Bronchial epithelial cell (primary cell): Measurements from ENCODE around the gene CEP63. TPM values are rescaled to one million over a fixed set of nuclear protein-coding genes. Genes with fewer than 3 reads are reported as not detected.
"Not testable (repeated sequence)": the region's sequence is repeated elsewhere in the genome, so short reads cannot be mapped to it uniquely, and the experiment has no call there.

Experiments used
- DNase-seq: peaks from one replicate; pipeline ENCODE4 v3.0.0-alpha.2; 2010; ENCODE audit warnings: low read depth
- FAIRE-seq: peaks from 2 replicates; lab custom pipeline; 2011; peaks lifted over from hg19 to GRCh38; lab: Jason Lieb, UNC
- H3K27me3 ChIP-seq: 2 replicates; pipeline ENCODE4 v1.5.1; 2011; ENCODE audit warnings: low read length; ENCODE audit not compliant: control insufficient read depth, insufficient read depth
- H3K36me3 ChIP-seq: 2 replicates; pipeline ENCODE4 v1.5.1; 2011; ENCODE audit warnings: low read length; ENCODE audit not compliant: control insufficient read depth, insufficient read depth
- H3K4me3 ChIP-seq: 2 replicates; pipeline ENCODE4 v1.5.1; 2011; ENCODE audit warnings: mild to moderate bottlenecking, low read depth, low read length, control low read depth
- total RNA-seq: library from RNA; depleted of rRNA; stranded (reverse); fragments of >200 nt; gene quantifications from 2 replicates; pipeline ENCODE4 v1.2.1, GENCODE V29; 2014
- TF ChIP-seq, protein P1 (sequence below): IDR thresholded peaks from 2 replicates; pipeline ENCODE4 v1.5.1; 2011; ENCODE audit warnings: mild to moderate bottlenecking, moderate library complexity, low read length, control low read depth, inconsistent platforms; ENCODE audit not compliant: insufficient read depth, severe bottlenecking

Gene CEP63
- total RNA-seq, 1 donor from 2014 or later: 10.3 TPM

GRCh38 chr3:134590766-134591165, 104.9 kb downstream of the CEP63 start:
- no peak for FAIRE-seq
- Histone ChIP-seq H3K36me3 (no peaks in the 10 kb centered on the region), H3K27me3 (no peaks in the 10 kb centered on the region), H3K4me3 (no peak overlapping the region)
- peak; percentile 61 for DNase-seq
- TF ChIP-seq, protein P1, sequence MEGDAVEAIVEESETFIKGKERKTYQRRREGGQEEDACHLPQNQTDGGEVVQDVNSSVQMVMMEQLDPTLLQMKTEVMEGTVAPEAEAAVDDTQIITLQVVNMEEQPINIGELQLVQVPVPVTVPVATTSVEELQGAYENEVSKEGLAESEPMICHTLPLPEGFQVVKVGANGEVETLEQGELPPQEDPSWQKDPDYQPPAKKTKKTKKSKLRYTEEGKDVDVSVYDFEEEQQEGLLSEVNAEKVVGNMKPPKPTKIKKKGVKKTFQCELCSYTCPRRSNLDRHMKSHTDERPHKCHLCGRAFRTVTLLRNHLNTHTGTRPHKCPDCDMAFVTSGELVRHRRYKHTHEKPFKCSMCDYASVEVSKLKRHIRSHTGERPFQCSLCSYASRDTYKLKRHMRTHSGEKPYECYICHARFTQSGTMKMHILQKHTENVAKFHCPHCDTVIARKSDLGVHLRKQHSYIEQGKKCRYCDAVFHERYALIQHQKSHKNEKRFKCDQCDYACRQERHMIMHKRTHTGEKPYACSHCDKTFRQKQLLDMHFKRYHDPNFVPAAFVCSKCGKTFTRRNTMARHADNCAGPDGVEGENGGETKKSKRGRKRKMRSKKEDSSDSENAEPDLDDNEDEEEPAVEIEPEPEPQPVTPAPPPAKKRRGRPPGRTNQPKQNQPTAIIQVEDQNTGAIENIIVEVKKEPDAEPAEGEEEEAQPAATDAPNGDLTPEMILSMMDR: no peak

DNA sequence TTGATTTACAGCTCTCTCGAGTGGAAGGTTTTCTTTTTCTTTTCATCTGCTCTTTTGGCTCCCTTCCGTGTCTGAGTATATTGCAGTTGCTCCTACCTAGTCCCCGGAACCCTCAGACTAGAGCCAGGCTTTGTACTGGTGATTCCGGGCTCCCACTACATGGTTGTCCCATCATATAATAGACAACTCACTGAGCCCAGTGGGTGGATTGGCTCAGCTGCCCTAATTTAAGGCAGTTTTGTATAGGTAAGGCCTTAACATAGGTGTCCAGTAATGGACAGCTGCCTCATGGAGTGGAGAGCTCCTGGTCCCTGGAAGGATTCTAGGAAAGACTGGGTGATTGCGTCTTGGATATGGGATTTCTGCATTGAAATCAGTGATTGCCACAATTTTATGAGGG, 106.9 kb downstream of the CEP63 start:
- FAIRE-seq (no peak), DNase-seq (no peak)
- Histone ChIP-seq H3K36me3 (no peaks in the 10 kb centered on the region), H3K4me3 (no peak overlapping the region), H3K27me3 (no peaks in the 10 kb centered on the region)
- TF ChIP-seq, protein P1: no peak

DNA sequence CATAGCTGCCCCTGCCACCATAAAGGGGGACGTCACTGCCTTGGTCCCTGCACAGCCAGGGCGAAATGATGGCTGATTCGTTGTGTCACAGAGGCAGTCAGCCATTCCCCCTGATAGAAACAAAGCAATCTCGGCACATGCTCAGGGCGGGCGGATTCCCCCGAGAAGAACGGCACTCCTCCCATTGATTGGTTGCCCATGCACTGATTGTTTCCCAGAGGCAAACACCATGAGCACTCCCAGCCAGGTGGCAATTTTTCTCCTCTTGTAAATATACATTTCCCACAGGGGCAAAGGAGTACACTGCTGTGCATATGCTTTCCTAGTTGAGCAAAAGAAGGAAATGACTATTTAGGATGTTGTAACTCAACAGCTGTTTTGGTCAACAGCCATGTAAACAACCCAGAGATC, 108.5 kb downstream of the CEP63 start:
- TF ChIP-seq, protein P1: no peak
- FAIRE-seq: no peak

DNA sequence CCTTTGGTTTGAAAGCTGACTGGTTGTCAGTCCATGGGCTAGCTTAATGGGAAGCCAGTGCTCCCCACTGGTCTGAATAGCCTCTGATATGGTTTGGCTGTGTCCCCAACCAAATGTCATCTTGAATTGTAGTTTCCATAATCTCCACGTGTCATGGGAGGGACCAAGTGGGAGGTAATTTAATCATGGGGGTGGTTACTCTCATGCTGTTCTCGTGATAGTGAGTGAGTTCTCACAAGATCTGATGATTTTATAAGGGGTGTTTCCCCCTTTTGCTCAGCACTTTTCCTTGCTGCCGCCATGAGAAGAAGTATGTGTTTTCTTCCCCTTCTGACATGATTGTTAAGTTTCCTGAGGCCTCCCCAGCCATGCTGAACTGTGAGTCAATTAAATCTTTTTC, 109.1 kb downstream of the CEP63 start:
- not testable (repeated sequence) for DNase-seq, H3K27me3 ChIP-seq, FAIRE-seq, H3K4me3 ChIP-seq, H3K36me3 ChIP-seq

More for the DNA sequence above, 108.5 kb downstream of the CEP63 start:
- DNase-seq: peak; percentile 17
- no peaks in the 10 kb centered on the region for H3K36me3 ChIP-seq
- H3K27me3 ChIP-seq: no peaks in the 10 kb centered on the region
- no peak overlapping the region for H3K4me3 ChIP-seq

- DNase-seq (peak; percentile 97), FAIRE-seq (peak; percentile 99)
- TF ChIP-seq, protein P1: no peak
- Histone ChIP-seq H3K36me3 (no peaks in the 10 kb centered on the region), H3K4me3 (no peak overlapping the region), H3K27me3 (no peaks in the 10 kb centered on the region)
Observed at GRCh38 chr3:134597390-134597970, 111.6 kb downstream of the CEP63 start.

GRCh38 chr3:134598763-134599545, 113.1 kb downstream of the CEP63 start:
- DNase-seq (no peak), FAIRE-seq (no peak)
- TF ChIP-seq, protein P1: no peak
- Histone ChIP-seq H3K36me3 (no peaks in the 10 kb centered on the region), H3K4me3 (no peak overlapping the region), H3K27me3 (no peaks in the 10 kb centered on the region)
